Mucosa of rectum (tissue), 2 donors: Measurements from ENCODE around the gene LY6G5C.

Source experiments
- H3K27ac ChIP-seq, 2 donors: one replicate each; pipeline ENCODE4 v1.7.0; 2013; ENCODE audit warnings: inconsistent platforms in 2 of 2, low read depth in 2 of 2, low read length in 2 of 2
- H3K27me3 ChIP-seq, 2 donors: one replicate each; pipeline ENCODE4 v1.7.0; 2013; ENCODE audit warnings: low read length in 2 of 2; ENCODE audit not compliant: control insufficient read depth in 2 of 2, insufficient read depth in 2 of 2
- H3K36me3 ChIP-seq, 2 donors: one replicate each; pipeline ENCODE4 v1.7.0; 2013; ENCODE audit warnings: low read length in 2 of 2; ENCODE audit not compliant: control insufficient read depth in 2 of 2, insufficient read depth in 2 of 2
- H3K4me1 ChIP-seq, 2 donors: one replicate each; pipeline ENCODE4 v1.7.0; 2013; ENCODE audit warnings: low read length in 2 of 2, mild to moderate bottlenecking in 1 of 2; ENCODE audit not compliant: control insufficient read depth in 2 of 2, insufficient read depth in 2 of 2
- H3K4me3 ChIP-seq, 2 donors: one replicate each; pipeline ENCODE4 v1.7.0; 2013; ENCODE audit warnings: low read length in 2 of 2
- H3K9ac ChIP-seq, 2 donors: one replicate each; pipeline ENCODE4 v1.7.0; 2013; ENCODE audit warnings: low read length in 2 of 2, low read depth in 1 of 2, mild to moderate bottlenecking in 1 of 2
- H3K9me3 ChIP-seq, 2 donors: one replicate each; pipeline ENCODE4 v1.7.0; 2013; ENCODE audit warnings: low read length in 2 of 2; ENCODE audit not compliant: control insufficient read depth in 2 of 2
- donor health status: healthy.
- donor health status: Normal muscosa, but diverticular disease.

The LY6G5C gene

GRCh38 chr6:31723245-31723979, 42.5 kb upstream of the LY6G5C start, which contains the start of gene MPIG6B:
TSS of gene MPIG6B (plus strand) at chr6:31723373. CDS start at chr6:31723384, 11 bp downstream.
- no peak within 1 kb of the TSS for H3K4me3 ChIP-seq

GRCh38 chr6:31722173-31722572, 41.3 kb upstream of the LY6G5C start:
- no peak overlapping the region for H3K9ac ChIP-seq
- no peak overlapping the region for H3K27ac ChIP-seq
- peaks cover 8 to 10% of the 10 kb centered on the region in 2 donors for H3K36me3 ChIP-seq
- peaks cover 20 to 45% of the 10 kb centered on the region in 2 donors for H3K4me1 ChIP-seq
- no peak overlapping the region for H3K4me3 ChIP-seq
- H3K27me3 ChIP-seq: no peaks in the 10 kb centered on the region
- H3K9me3 ChIP-seq: no peaks in the 10 kb centered on the region

More at GRCh38 chr6:31723245-31723979, 42.5 kb upstream of the LY6G5C start, which contains the start of gene MPIG6B:
- Histone ChIP-seq H3K4me1 (peaks cover 28 to 45% of the 10 kb centered on the region in 2 donors), H3K36me3 (peaks cover 12 to 16% of the 10 kb centered on the region in 2 donors), H3K27me3 (no peaks in the 10 kb centered on the region), H3K27ac (no peak within 1 kb of the TSS), H3K9ac (no peak within 1 kb of the TSS), H3K9me3 (no peaks in the 10 kb centered on the region)

GRCh38 chr6:31721351-31722020, 40.6 kb upstream of the LY6G5C start, which contains the start of gene LY6G6C:
TSS of gene LY6G6C (minus strand) at chr6:31721746. CDS start at chr6:31721679, 67 bp downstream.
- Histone ChIP-seq H3K27me3 (no peaks in the 10 kb centered on the region), H3K36me3 (peaks cover 3 to 6% of the 10 kb centered on the region in 2 donors), H3K4me3 (no peak within 1 kb of the TSS), H3K9ac (no peak within 1 kb of the TSS), H3K9me3 (no peaks in the 10 kb centered on the region), H3K4me1 (peaks cover 14 to 39% of the 10 kb centered on the region in 2 donors), H3K27ac (no peak within 1 kb of the TSS)

GRCh38 chr6:31720196-31720770, 39.4 kb upstream of the LY6G5C start:
- Histone ChIP-seq H3K4me3 (no peak overlapping the region), H3K27me3 (no peaks in the 10 kb centered on the region), H3K4me1 (peaks cover 11 to 32% of the 10 kb centered on the region in 2 donors), H3K9ac (no peak overlapping the region), H3K9me3 (no peaks in the 10 kb centered on the region), H3K27ac (no peak overlapping the region), H3K36me3 (no peaks in the 10 kb centered on the region)

GRCh38 chr6:31719001-31719400, 38.1 kb upstream of the LY6G5C start:
- Histone ChIP-seq H3K9ac (peak overlapping the region in 1 of 2 donors; percentile 41), H3K9me3 (no peaks in the 10 kb centered on the region), H3K36me3 (no peaks in the 10 kb centered on the region), H3K27ac (peak overlapping the region; percentile 74 to 80), H3K27me3 (no peaks in the 10 kb centered on the region), H3K4me3 (no peak overlapping the region), H3K4me1 (peaks cover 16 to 43% of the 10 kb centered on the region in 2 donors)

- Histone ChIP-seq H3K4me3 (no peak overlapping the region), H3K36me3 (no peaks in the 10 kb centered on the region), H3K4me1 (peaks cover 21 to 50% of the 10 kb centered on the region in 2 donors), H3K9ac (no peak overlapping the region), H3K9me3 (no peaks in the 10 kb centered on the region), H3K27ac (peak overlapping the region; percentile 74 to 80), H3K27me3 (no peaks in the 10 kb centered on the region)
Measured at GRCh38 chr6:31718265-31718664, 37.4 kb upstream of the LY6G5C start.

- Histone ChIP-seq H3K27ac (peak overlapping the region; percentile 49 to 59), H3K27me3 (no peaks in the 10 kb centered on the region), H3K9ac (no peak overlapping the region), H3K36me3 (no peaks in the 10 kb centered on the region), H3K9me3 (no peaks in the 10 kb centered on the region), H3K4me3 (no peak overlapping the region), H3K4me1 (peaks cover 21 to 52% of the 10 kb centered on the region in 2 donors)
Measured at GRCh38 chr6:31717499-31718222, 36.8 kb upstream of the LY6G5C start.

GRCh38 chr6:31715022-31715958, 34.4 kb upstream of the LY6G5C start, which contains the start of gene LY6G6D:
TSS of gene LY6G6D (plus strand) at chr6:31715348. CDS start at chr6:31715356, 8 bp downstream.
- Histone ChIP-seq H3K27ac (peak within 1 kb of the TSS; percentile 61 to 65), H3K4me1 (peaks cover 29 to 64% of the 10 kb centered on the region in 2 donors)

More at GRCh38 chr6:31715022-31715958, 34.4 kb upstream of the LY6G5C start, which contains the start of gene LY6G6D:
- Histone ChIP-seq H3K9me3 (no peaks in the 10 kb centered on the region), H3K27me3 (no peaks in the 10 kb centered on the region), H3K4me3 (no peak within 1 kb of the TSS), H3K9ac (peak within 1 kb of the TSS in 1 of 2 donors; percentile 36), H3K36me3 (no peaks in the 10 kb centered on the region)
